NB4 (cell line): ENCODE results near the gene TTYH3.

Experiments
- DNase-seq: peaks from one replicate; pipeline ENCODE4 v3.0.0; 2010; ENCODE audit warnings: low read depth
- H3K4me3 ChIP-seq: one replicate; pipeline ENCODE4 v1.5.1; 2011; ENCODE audit warnings: mild to moderate bottlenecking, low read depth, low read length, moderate library complexity
- MYC ChIP-seq: IDR thresholded peaks from 2 replicates; pipeline ENCODE4 v1.6.1; 2011; ENCODE audit warnings: low read depth, low read length
- POLR2A ChIP-seq: IDR thresholded peaks from 2 replicates; pipeline ENCODE4 v1.6.1; 2011; ENCODE audit warnings: mild to moderate bottlenecking; ENCODE audit not compliant: insufficient read length; ENCODE audit errors: extremely low read depth
- TF ChIP-seq, protein P1 (sequence below): IDR thresholded peaks from 2 replicates; pipeline ENCODE4 v1.6.1; 2011; ENCODE audit warnings: low read depth, low read length
- TF ChIP-seq, protein P2 (sequence below): IDR thresholded peaks from one replicate; pipeline ENCODE4 v1.5.1; 2012; ENCODE audit warnings: low read depth, low read length

TTYH3 gene

DNA sequence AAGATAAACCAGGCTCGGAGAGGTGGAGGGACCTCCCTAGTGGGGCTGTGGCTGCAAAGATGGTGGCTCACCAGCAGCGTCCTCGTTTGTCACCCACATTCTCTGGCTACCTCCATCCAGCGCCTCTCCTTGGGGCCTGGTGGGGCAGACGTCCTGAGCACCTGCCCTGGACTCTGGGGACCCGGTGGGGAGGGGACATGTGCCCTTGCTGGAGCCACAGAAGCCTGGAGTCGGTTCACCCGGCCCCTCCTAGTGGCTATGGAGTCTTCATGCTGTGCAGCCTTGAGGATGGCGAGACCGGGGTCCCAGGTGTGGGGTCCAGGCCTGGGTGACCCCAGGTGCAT, 14.5 kb downstream of the TTYH3 start:
- DNase-seq, result no peak
- no peak overlapping the region for H3K4me3 ChIP-seq
- TF ChIP-seq, protein P1, sequence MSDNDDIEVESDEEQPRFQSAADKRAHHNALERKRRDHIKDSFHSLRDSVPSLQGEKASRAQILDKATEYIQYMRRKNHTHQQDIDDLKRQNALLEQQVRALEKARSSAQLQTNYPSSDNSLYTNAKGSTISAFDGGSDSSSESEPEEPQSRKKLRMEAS, result no peak
- TF ChIP-seq MYC (no peak), POLR2A (no peak)

DNA sequence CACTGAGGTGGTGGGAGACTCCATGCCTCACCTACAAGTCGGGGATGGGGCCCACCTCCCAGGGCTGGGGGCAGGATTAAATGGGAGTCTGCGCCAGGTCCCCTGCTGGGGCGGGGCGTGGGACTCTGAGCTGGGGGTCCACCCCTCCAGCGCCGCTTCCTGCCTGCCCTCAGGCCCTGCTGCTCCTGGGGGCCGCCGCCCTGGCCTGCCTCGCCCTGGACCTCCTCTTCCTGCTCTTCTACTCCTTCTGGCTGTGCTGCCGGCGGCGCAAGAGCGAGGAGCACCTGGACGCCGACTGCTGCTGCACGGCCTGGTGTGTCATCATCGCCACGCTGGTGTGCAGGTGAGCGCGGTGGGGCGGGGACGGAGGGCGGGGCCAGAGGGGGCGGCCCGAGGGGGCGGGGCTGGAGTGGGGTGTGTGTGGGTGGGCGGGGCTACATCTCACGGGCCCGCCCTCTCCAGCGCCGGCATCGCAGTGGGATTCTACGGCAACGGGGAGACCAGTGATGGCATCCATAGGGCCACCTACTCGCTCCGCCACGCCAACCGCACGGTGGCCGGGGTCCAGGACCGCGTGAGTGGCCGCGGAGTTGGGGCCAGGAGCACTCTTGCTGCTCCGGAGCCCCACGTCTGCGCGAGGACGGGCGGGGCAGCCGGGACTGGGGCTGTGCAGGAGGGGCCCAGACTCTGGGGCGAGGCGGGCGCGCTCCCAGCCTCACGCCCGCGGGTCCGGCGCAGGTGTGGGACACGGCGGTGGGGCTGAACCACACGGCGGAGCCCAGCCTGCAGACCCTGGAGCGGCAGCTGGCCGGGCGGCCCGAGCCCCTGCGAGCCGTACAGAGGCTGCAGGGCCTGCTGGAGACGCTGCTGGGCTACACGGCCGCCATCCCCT, 15.1 kb downstream of the TTYH3 start:
- TF ChIP-seq, protein P2, sequence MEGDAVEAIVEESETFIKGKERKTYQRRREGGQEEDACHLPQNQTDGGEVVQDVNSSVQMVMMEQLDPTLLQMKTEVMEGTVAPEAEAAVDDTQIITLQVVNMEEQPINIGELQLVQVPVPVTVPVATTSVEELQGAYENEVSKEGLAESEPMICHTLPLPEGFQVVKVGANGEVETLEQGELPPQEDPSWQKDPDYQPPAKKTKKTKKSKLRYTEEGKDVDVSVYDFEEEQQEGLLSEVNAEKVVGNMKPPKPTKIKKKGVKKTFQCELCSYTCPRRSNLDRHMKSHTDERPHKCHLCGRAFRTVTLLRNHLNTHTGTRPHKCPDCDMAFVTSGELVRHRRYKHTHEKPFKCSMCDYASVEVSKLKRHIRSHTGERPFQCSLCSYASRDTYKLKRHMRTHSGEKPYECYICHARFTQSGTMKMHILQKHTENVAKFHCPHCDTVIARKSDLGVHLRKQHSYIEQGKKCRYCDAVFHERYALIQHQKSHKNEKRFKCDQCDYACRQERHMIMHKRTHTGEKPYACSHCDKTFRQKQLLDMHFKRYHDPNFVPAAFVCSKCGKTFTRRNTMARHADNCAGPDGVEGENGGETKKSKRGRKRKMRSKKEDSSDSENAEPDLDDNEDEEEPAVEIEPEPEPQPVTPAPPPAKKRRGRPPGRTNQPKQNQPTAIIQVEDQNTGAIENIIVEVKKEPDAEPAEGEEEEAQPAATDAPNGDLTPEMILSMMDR, result no peak
- TF ChIP-seq POLR2A (no peak), MYC (no peak)
- TF ChIP-seq, protein P1, result no peak
- DNase-seq, result no peak
- no peak overlapping the region for H3K4me3 ChIP-seq

DNA sequence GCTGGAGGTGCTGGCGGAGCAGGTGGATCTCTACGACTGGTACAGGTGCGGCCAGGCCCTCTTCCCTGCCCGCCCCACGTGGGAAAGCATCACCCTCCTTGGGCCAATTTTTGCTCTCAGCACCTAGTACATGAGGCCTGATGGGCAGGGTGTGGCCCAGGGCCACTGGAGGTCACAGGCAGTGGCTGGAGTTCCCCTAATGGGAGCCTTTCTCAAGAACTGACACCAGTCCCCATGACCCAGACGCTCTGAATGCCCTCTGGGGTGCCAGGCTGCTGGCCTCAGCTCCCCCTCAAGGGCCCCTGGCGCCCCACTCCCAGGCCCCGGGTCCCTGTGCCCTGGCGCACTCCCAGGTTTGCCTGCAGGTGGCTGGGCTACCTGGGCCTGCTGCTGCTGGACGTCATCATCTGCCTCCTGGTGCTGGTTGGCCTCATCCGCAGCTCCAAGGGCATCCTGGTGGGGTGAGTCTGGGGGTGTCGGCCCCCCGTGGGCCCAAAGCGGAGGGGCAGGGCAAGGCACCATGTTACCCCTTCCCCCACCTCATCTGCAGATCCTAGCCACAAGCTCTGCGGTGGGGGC, 15.9 kb downstream of the TTYH3 start:
- no peak for DNase-seq
- no peak overlapping the region for H3K4me3 ChIP-seq
- TF ChIP-seq, protein P2, result no peak
- TF ChIP-seq MYC (no peak), POLR2A (no peak)
- TF ChIP-seq, protein P1, result no peak

DNA sequence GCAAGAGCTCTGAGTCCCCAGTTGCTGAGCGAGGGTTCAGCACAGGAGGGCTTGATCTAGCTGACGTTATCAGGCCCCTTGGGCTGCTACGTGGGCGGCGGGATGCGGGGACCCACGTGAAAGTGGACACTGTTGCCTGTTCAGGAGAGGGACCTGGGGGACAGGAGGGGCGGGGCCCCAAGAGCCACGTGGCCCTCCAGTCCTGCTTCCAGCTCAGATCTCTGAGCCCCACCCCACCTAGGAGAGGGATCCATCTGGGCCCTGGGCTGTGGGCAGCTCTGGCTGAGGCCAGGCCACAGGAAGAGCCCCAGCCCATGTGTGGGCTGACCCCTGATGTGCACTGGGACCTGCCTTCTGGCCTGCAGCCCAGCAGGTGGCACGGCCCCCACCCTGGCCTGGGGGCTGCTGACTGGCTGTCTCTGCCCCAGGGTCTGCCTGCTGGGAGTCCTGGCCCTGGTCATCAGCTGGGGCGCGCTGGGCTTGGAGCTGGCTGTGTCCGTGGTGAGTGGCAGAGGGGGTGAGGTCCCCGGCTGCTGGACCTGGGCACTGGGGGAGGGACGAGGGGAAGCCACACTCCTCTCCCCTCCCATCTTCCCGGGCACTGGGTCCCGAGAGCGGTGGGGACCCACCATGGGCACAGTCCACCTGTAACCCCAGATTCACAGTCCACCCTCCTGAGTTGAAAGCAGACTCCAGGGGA, 17.5 kb downstream of the TTYH3 start:
- H3K4me3 ChIP-seq, result no peak overlapping the region
- no peak for DNase-seq
- TF ChIP-seq, protein P1, result no peak
- no peak for TF ChIP-seq POLR2A
- TF ChIP-seq, protein P2, result no peak
- TF ChIP-seq MYC, result no peak

DNA sequence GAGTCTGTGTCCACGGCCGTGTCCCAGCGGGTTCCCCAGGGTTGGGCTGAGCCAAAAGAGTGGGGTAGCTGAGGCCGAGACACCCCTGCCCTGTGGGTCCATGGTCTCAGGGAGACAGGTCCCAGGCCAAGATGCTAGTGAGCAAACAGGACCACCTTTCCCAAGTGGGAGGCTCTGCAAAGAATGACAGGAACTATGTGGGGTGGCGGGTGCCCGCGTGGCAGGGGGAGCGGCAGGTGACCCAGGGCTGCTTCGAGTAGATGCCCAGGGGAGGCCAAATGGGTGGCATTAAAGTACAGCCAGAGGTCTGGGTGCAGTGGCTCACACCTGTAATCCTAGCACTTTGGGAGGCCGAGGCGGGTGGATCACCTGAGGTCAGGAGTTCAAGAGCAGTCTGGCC, 18.2 kb downstream of the TTYH3 start:
- no peak for DNase-seq
- TF ChIP-seq, protein P2, result no peak
- TF ChIP-seq POLR2A (no peak), MYC (no peak)
- TF ChIP-seq, protein P1, result no peak
- no peak overlapping the region for H3K4me3 ChIP-seq

DNA sequence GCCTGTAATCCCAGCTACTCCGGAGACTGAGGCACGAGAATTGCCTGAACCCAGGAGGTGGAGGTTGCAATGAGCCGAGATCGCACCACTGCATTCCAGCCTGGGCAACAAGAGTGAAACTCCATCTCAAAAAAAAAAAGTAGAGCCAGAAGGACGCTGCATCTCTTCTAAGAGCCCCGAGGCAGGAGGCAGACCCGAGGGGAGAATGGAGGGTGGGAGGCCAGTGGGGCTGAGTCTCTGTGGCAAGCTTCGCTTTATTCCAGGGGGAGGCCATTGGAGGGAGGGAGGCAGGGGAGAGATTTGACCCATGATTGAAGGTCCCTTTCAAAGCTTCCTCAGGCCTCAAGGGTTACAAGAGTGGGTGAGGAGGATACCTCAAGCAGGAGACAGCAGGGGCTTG, 18.7 kb downstream of the TTYH3 start:
- DNase-seq, result no peak
- H3K4me3 ChIP-seq, result no peak overlapping the region
- TF ChIP-seq, protein P2, result no peak
- TF ChIP-seq, protein P1, result no peak
